GM19372 (cell line): ENCODE results near the gene CDC14B.
"Not testable (repeated sequence)": the region's sequence is repeated elsewhere in the genome, so short reads cannot be mapped to it uniquely, and the experiment has no call there.

Source experiments
- ATAC-seq: cut with Tn5 transposase; IDR thresholded peaks from one replicate; pipeline ENCODE4 v1.9.1; 2021; ENCODE audit warnings: mild to moderate bottlenecking, low read depth, moderate library complexity; ENCODE audit not compliant: unreplicated experiment

The CDC14B gene

DNA sequence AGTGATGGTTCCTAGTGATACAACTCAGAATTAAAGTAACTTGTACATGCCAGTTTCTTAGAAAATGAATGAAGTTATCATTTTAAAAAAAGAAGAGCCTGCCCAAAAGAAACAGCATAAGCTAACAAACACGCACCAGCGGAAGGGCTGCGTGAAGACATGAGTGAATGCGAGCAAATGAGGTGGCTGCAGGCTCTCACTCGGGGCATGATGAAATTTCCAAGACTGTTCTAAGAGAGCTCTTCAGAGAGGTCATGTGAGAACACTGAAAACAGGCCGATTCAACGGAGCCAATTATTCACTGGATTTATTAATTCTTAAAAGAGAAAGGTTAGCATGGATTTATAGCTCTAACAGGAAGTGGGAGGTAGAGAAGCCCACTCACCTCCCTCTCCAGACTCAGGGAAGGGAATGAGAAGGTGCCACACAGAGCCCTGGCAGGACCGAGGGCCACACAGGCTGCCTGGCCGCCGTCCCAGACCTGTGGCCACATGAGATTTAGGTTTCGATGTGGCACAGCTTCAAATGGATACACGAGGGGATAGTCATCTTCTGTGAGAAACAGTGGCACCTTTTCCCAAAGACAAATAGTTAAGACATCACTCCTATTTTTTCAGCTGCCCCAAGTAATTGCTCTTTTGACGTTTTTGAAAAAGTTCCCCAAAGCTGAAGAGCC is 114.2 kb downstream of the CDC14B start:
- ATAC-seq, result no peak

DNA sequence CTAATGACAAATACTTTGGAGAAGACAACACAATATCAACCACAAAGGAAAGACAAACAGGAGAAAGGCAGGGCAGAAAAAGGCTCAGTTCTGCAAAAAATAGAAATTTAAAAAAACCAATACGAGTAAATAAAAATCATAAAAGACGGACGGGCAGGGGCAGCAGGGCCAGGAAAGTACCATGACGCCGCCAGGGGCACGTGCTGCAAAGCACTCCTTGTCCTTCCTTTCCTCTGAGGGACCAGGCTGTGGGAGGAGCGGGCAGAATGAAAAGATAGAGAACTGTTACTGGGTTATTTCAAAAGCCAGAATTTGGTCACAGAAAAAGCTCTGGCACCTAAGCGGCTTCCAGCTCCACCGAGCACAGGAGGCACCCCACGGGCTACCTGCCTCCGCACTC is 115.7 kb downstream of the CDC14B start:
- no peak for ATAC-seq

DNA sequence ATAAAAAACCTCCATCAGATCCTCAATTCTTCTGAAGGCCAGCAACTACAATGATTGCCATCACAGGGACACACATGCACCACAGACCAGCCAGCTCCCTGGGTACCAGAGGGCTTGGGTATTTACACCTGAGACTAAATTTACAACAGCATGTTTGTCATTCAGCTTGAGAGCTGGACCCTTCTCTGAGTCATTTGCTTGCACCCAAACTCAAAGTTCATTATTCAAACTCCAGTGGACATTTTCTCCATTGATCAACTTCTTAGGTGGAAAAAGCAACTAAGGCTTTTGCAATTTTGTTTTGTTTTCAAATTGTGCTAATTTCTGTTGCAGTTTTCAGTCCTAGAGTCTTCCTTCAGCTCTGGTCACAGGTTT is 116.3 kb downstream of the CDC14B start:
- ATAC-seq, result not testable (repeated sequence)

DNA sequence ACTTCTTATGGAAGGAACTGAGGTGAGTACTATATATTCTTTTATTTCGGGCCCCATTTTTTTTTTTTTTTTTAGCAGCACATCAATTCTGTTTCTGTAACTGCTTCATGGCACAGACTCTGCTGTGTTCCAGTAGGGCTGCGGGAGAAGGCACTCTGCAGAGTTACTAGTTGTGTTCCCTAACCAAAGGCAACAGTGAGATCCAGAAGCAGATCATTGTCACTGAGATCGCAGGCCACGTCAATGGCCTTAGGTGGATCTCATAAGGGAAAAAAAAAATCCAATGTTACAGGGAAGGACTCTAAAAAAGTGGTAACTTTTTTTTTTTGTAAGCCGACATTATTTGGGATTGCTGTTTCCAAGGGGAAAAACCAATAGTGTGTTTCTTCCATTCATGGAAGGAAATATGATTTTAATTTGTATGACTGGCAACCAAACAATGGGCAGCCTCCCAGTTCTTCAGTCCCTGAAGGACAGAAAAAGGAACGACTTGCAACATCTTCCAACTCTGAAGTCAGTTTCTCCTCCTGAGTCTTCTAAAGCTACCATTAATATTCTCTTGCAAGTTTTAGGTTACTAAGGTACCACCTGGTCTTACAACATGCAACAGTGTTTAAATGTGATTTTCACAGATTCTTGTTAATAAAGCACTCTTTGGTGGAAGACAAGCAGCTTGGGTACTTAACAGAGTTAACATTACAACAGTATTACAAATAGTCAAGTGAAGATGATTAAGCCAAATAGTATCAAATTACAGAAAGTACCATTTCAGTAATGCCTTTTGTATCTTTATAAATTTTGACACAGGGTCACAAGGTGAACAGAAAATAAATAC is 116.9 kb downstream of the CDC14B start:
- ATAC-seq, result no peak

DNA sequence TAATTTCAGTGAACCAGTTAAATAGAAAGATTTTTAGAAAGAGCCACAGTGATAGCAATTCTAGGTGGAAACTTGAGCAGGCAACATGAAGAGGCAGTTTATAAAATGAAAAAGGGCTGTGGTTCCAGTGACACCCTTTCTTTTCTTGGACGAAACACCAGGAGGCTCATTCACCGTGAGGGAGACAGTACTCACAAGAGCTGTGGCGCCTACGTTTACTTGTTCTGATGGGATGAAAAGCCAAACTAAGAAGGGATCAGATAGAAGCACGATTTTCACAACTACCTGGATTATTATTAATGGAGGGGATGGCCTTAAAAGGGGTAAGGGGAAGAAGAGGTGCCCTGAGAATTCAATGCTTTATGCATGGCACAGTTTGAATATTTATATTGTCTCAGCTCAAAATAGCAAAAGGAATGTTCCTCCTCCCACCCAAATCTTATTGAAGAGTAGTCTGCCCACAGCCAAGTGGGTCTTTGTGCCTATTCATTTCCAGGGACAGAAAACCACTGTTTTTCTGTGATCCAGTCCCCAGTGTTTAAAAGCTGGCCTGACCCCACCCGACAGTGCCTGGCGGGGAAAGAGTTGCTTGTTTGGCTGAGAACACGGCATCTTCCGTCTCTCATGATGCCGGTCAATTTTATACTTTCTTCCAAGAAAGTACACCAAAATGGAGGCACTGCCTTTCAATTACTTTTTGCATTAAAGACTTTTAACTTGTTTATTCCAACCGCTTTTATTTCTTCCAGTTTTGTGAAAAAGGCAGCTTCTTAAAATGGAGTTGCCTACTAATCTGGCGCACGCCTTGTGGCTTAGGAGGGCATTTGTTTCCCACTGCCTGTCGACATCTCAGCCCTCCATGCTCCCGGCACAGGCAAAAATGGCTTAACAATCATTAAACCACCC is 117.8 kb downstream of the CDC14B start:
- ATAC-seq, result no peak

DNA sequence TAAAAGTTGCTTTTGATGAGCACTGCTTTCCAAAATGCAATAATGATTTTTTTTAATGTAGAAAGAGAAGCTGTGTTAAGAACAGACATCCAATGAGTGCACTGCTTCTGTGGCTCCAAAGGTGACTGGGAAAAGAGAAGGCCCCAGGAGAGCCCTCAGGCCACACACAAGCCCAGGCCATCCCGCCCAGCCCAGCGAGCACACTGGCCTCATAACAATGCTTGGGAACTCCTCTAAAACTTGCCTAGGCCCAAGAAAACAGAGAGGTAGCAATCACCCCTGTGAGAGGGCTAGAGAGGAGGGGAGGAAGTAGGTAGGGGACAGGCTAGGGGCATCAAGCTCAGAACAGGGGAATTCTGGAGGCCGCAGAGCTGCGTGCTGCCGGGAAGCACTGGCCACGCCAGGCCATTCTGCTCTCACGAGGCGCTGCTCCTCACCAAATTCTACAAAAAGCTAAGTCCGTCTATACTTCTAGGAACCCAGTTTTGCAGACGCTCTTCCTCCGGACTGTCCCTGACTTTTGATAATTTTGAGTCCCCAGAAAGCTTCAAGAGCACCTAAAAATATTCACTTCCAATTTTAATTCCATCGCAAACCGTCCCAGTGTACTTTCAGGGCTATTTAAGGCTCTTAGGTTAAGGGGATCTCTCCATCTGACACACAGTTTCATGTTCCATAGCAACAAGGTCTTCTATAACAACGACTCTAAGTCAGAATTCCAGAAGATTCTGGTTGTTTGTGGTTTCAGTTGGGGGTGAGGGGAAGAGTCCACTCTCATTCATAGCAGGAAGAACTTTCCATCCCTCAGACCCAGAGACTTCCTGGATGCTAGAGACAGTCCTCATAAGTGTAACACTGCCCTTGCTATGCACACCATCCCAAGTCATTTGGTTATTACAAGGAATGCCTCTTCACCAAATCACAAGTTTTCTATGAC is 118.7 kb downstream of the CDC14B start:
- ATAC-seq, result no peak

DNA sequence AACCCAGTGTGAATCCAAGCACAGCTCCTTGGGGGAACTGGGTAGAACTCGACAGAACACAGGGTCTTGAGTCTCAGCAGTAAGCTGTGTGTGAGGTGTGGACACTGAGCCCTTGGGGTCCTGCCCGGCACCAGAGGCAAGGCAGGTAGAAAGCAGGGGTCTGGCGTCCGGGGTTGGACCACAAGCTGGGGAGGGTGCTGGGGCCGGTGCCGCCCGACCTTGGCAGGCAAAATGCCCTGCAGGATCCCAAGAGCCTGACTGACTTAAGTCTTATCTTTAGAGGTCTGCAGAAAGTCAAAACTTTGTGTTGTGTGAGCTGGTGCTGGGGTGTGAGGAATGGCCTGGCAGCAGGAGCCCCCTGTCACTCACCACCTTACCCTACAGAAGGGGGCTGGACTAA is 120.4 kb downstream of the CDC14B start:
- no peak for ATAC-seq

DNA sequence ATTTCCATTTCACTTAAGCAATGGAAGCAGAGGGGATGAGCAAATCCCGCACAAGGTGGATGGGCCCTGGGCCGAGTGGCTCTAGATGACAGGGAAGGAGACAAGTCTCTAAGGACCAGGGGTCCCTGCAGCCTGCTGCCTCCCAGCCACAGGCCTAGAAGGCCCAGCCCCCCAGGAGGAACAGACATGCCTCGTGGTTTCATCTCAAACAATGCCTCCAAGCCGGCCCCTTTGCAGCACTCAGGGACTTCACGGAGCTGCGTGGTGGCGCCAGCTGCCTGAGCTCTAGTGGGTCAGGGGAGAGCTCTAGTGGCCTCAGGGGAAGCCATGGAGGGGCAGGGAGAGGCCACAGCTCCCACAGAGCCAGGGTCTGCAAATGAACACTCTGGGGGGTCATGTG is 120.8 kb downstream of the CDC14B start:
- ATAC-seq, result no peak

DNA sequence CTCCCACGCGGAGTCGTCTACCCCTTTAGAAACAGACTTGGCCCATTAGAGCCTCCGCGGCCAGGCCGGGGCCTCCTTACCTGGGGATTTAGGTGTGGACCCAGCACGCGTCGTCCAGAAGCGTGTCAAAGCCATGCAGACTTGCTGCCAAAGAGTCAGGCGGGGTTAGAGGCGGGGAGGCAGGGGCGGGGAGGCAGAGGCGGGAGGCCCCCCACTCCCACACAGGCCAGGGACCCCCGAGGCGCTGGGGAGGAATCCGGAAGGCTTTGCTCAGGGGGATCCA is 122.6 kb downstream of the CDC14B start:
- no peak for ATAC-seq

DNA sequence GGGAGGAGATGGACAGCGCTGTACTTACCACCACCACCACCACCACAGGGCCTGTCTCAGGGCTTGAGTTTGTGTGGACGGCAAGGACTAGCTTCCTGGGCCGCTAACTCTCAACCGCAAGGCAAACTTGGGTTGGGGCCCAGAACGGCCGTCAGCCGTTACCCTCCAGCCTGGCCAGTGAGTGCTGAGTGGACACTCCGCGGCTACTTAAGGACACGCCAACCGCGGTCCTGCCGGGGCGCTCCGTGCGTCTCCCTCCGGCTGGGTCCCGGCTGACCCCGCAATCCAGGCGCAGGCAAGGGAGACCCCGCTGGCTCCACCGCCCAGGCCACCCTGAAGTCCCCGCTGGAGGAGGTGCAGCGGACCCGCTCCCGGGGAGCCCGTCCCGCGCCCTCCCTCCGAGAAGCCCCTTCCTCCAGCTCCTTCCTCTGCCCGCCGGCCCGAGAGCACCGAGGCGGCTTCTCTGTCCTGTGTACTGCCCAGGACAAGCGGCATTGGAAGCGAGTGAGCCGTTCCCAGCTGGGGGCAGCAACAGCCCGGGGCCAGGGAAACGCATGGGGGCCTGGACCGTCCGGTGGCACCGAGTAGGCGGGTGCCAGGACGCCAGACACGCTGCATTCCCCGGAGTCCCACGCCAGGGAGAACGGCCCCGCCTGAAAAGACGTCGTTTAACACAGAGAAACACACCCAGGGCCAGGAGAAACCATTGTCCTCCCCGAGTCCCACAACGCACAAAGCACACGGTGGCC is 123.1 kb downstream of the CDC14B start:
- no peak for ATAC-seq

DNA sequence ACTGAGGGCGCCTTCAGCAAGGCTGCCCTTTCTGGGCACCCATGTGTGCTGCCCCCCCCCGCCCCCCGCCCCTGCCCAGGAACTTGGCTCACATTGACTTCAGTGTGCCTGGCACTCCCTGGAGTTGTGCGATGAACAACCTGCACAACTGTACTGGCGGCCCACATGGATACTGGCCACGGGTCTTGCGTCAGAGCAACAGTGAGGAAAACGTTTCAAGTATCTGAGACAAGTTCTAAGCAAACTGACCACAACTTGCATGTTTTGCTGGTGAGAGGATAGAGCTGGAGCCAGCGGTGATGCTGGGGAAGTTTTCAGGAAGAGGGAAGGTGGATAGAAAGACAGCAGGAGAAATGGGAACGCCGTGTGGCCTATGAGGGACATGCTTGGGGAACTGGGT is 124.3 kb downstream of the CDC14B start:
- no peak for ATAC-seq

DNA sequence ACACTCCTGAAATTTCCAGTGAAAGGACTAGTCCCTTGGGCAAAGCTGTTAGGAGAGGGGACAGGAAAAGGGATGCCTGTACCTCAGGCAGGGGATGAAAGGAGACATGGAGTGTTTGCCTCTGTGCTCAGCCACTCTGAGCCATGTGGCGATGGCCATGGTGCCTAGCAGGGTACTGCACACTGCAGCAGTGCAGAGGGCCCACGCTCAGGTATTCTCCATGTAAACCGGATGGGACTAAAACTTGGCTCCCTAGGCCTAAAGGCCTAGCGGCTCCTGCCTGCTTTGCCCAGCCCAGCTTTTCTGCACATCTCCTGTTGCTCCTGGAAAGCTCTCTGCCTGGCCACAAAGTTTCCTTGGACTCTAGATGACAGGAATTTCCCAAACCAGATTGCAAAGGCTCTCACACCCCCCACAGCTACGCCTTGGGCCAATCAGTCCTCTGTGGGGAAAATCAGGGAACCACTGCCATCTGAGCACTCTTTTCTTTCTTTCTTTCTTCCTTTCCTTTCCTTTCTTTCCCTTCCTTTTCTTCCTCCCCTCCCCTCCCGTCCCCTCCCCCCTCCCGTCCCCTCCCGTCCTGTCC is 125.3 kb downstream of the CDC14B start:
- ATAC-seq, result no peak

DNA sequence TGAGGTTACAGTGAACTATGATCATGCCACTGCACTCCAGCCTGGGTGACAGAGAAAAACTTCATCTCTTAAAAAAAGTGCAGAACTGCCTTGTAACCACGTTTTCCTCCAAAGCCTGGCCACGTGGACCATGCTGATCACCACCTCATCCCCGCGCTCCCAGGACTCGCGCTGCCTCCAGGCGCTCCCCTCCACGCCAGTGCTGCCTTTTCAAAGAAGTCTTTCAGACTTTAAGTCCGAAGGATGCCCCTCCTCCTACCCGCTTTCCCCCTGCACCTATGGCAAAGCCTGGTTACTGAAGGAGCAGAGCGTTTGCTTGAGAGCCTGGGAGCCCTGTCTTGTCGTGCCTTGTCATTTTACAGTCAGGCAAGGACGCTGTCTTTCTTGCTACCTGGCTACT is 125.9 kb downstream of the CDC14B start:
- no peak for ATAC-seq

DNA sequence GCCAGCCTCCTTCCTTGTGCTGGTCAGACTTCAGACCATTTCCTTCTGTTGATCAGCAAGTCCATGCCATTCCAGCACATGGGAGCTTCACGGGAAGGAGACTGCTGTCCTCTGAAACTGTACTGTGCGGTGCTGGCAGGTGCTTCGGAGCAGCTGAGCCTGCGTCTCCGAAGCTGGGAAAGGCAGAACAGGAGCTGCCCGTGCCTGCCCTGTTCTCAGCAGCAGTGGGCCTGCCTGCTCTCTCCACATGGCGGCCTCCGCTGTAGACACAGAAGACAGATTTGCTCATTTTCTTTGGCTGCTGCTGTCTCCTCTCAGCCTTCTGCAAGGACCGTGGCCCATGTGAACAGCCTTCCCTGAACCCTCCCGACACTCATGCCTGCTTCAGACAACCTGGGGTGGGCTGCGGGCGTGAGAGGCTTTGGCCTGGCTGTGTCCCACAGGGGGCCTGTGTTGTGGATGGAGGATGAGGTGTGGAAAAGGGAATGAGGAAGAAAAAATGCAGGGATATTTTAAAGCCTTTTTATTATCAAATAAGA is 126.6 kb downstream of the CDC14B start:
- no peak for ATAC-seq

DNA sequence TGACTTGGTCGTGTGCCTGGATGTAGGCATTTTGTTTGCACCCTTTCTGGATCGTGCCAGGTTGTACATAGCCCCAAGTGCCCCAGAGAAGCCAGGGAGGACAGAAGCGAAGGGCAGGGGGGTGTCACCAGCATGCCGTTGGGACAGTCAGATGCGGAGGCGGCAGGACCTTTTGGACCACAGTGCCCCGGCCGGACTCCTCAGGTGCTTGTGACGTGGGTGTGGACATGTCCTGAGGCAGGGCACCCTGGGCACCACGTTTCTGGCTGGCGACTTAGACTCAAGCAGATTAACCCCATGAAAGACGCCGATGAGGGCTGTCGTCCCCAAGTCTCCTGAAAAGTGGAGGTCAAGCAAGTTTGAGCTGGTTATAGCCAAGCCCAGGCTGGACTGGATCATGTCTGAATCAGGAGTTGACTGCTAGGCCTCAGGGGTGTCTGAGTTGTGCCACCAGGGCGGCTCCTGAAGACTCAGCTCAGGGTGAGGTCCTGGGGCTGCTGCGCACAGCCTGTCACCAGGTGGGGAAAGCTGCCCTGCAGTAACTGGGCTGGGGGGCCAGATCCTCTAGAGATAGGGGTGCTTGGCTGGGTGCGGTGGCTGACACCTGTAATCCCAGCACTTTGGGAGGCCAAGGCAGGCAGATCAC is 127.6 kb downstream of the CDC14B start:
- no peak for ATAC-seq

DNA sequence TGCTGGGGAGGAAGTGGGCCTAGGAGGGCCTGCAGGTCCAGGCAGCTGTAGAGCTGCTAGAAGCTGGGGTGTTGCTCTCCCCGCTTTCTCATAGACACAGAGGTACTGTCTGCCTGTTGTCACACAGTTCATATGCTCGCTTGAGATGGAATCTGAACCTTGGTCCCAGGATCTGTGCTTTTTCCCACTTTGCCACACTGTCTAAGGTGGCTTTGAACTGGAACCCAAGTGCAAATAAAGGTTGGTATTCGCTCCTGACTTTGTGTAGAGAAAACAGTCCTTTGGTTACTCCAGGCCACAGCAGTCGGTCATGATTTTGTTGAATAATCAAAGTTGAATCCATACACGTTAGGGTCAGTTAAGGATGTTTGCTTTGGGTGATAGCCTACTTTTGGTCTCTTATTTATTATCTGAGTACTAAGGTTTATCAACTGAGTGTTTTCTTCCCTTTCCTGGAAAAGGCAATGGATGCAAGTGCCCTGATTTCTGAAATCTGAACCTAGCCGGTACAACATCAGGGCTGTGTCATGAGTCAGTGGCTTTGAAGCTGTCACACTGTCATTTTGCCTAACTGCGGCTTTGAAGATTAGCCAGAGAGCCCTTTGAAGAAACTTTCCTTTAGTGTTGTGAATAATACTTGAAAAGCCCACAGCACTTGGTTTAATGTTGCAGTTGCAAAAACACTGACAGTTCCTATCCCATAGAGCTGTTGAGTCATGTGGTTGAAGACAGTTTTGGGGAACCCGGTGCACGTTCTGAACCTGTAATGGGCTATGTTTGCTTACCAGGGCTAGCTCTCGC is 128.4 kb downstream of the CDC14B start:
- no peak for ATAC-seq

DNA sequence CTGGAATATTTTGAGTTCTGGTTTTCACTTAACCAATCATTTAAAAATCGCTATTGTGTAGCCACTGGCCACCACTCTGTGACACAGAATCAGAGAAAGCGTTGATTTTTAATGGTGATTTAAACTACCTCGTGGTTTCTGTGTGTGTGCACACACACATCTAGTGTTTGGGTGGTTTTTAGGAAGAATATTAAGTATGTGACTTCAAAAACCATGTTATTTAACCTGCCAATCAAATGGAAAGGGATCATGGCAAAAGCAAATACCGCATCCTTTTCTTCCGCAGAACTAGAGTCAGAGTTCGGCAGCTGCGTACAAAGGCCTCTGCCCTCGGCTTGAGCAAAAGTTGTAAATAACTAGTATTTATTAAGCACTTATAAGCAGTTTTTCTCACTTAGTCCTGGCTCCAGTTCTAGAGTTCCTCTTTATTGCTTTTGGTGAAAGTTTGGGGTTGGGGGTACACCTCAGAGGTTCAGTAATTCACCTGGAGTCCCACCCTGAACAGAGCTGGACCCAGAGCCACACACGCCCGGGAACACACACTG is 129.0 kb downstream of the CDC14B start:
- no peak for ATAC-seq
